Mammary epithelial cell (primary cell): ENCODE measurements around the gene SLC15A3.
"Not testable (repeated sequence)": the region's sequence is repeated elsewhere in the genome, so short reads cannot be mapped to it uniquely, and the experiment has no call there.

Experiments used
- CTCF ChIP-seq, 2 donors: IDR thresholded peaks in 1 of 2; conservative IDR thresholded peaks in 1 of 2; 2 replicates each; pipeline ENCODE4 v1.5.1; 2011 to 2012; ENCODE audit warnings: inconsistent platforms in 2 of 2, low read length in 2 of 2, mild to moderate bottlenecking in 2 of 2, control low read depth in 1 of 2, low read depth in 1 of 2; ENCODE audit not compliant: insufficient read depth in 1 of 2; ENCODE audit errors: extremely low read depth in 1 of 2
- EZH2 ChIP-seq: IDR thresholded peaks from 2 replicates; pipeline ENCODE4 v1.6.1; 2012; ENCODE audit warnings: low read length, inconsistent platforms, borderline replicate concordance

GRCh38 chr11:60909680-60910280 is 42.2 kb downstream of the SLC15A3 start:
- TF ChIP-seq CTCF (conservative IDR thresholded peaks at IDR 0.05 in 1 of 2, IDR thresholded peaks at IDR 0.05 in 1 of 2; ENCODE audit: extremely low read depth in 1 of 2, insufficient read depth in 1 of 2, low read depth in 1 of 2, low read length in 2 of 2); EZH2: not testable (repeated sequence)
